SJCRH30 (cell line): ENCODE measurements around the gene CCHCR1. TPM values are rescaled to one million over a fixed set of nuclear protein-coding genes. Genes with fewer than 3 reads are reported as not detected.
"Not testable (repeated sequence)": the region's sequence is repeated elsewhere in the genome, so short reads cannot be mapped to it uniquely, and the experiment has no call there.

Source experiments
- DNase-seq, 2 experiments: peaks; one replicate each; pipeline ENCODE4 v3.0.0-alpha.2; 2015 to 2020
- H3K27ac ChIP-seq: fragments of 250-450 bp; sonication (Bioruptor Pico); 2 replicates; pipeline ENCODE4 v1.5.1; 2020; ENCODE audit warnings: mild to moderate bottlenecking, moderate library complexity
- H3K27me3 ChIP-seq: fragments of 250-450 bp; sonication (Bioruptor Pico); 2 replicates; pipeline ENCODE4 v1.5.1; 2020; ENCODE audit warnings: mild to moderate bottlenecking, moderate library complexity
- H3K36me3 ChIP-seq: fragments of 250-450 bp; sonication (Bioruptor Pico); 2 replicates; pipeline ENCODE4 v1.5.1; 2020; ENCODE audit warnings: mild to moderate bottlenecking, moderate library complexity
- H3K4me1 ChIP-seq: fragments of 250-450 bp; sonication (Bioruptor Pico); 2 replicates; pipeline ENCODE4 v1.5.1; 2020; ENCODE audit warnings: mild to moderate bottlenecking, moderate library complexity
- H3K4me3 ChIP-seq: fragments of 250-450 bp; sonication (Bioruptor Pico); 2 replicates; pipeline ENCODE4 v1.5.1; 2020; ENCODE audit warnings: mild to moderate bottlenecking, moderate library complexity
- H3K9me3 ChIP-seq: fragments of 250-450 bp; sonication (Bioruptor Pico); replicated peaks from 2 replicates; pipeline ENCODE4 v1.5.1; 2020; ENCODE audit warnings: mild to moderate bottlenecking, moderate library complexity
- total RNA-seq: library from RNA; depleted of rRNA; stranded (reverse); fragments of >200 nt; shearing (Covaris generic); gene quantifications from 2 replicates; pipeline ENCODE4 v1.2.3, GENCODE V29; 2014

Gene CCHCR1
- total RNA-seq, 1 experiment from 2014 or later: 26.6 TPM

- Histone ChIP-seq H3K4me3 (no peak overlapping the region), H3K27ac (no peak overlapping the region), H3K27me3 (no peaks in the 10 kb centered on the region), H3K9me3 (no peaks in the 10 kb centered on the region), H3K4me1 (peaks cover 19% of the 10 kb centered on the region), H3K36me3 (no peaks in the 10 kb centered on the region)
- DNase-seq: no peak
Measured at GRCh38 chr6:31171931-31172905, 14.6 kb upstream of the CCHCR1 start.

DNA sequence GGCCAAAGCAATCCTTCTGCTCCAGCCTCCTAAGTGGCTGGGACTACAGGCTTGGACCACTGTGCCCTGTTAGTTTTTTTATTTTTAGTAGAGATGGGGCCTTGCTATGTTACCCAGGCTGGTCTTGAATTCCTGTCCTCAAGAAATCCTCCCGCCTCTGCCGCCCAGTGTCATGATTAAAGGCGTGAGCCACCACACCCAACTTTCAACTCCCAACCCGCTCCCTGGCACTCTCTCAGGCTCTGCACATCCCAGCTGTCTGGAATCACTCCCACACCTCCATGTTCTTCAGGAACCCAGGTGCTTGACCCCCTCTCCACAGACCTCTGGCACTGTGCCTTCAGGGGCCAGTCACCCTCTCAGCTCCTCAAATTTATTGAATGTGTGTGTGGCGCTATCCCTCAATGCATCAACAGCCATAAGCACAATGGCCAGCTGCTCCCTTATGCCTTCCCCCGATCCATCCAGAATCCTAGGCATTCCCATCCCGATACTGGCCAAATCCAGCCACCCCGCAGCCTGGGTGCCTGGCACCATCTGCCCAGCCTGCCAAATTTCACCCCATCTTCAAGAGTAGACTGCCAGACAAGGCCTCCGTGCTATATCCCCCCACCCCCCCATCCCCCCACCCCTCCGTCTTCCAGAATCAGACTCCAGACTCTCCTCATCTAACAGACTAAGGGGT, 13.5 kb upstream of the CCHCR1 start:
- Histone ChIP-seq H3K27me3 (no peaks in the 10 kb centered on the region), H3K36me3 (no peaks in the 10 kb centered on the region), H3K9me3 (no peaks in the 10 kb centered on the region), H3K4me3 (no peak overlapping the region), H3K4me1 (peaks cover 13% of the 10 kb centered on the region), H3K27ac (no peak overlapping the region)
- DNase-seq: no peak

DNA sequence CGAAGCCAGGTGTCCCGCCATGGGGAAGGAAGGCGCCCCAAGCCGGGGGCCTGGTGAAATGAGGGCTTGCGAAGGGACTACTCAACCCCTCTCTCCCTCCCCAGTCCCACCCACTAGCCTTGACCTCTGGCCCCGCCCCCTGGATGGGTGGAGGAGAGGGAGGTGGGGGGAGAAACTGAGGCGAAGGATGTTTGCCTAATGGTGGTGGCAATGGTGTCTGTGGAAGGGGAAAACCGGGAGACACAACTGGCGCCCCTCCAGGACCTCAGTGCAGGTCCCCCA, 12.9 kb upstream of the CCHCR1 start, which contains the start of gene POU5F1:
Gene POU5F1 (minus strand): TSS at position 83 of the 282 bp plus-strand sequence. CDS start 62 bp downstream, at position 21.
- H3K27ac ChIP-seq: no peak within 1 kb of the TSS
- peaks cover 7% of the 10 kb centered on the region for H3K4me1 ChIP-seq
- H3K36me3 ChIP-seq: no peaks in the 10 kb centered on the region
- no peaks in the 10 kb centered on the region for H3K27me3 ChIP-seq
- H3K4me3 ChIP-seq: no peak within 1 kb of the TSS
- DNase-seq: no peak
- H3K9me3 ChIP-seq: no peaks in the 10 kb centered on the region

DNA sequence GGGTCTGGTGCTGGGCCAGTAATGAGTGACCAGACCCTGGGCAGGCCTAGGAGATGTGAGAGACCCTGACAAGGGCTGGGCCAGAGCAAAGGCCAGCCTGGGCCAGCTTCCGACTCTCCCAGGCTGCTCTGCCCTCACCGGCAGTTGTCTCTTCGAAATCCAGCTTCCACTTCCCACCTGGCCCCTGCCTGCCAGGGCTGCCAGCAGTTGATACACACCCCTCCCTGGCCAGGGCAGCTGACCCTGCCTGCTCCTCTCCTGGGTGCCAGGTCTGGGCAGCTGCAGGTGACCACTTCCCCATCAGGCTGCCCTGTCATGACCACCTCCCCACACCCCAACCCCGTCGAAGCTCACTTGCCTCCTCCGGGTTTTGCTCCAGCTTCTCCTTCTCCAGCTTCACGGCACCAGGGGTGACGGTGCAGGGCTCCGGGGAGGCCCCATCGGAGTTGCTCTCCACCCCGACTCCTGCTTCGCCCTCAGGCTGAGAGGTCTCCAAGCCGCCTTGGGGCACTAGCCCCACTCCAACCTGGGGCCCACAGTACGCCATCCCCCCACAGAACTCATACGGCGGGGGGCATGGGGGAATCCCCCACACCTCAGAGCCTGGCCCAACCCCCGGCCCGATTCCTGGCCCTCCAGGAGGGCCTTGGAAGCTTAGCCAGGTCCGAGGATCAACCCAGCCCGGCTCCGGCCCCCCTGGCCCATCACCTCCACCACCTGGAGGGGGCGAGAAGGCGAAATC, 12.4 kb upstream of the CCHCR1 start:
- not testable (repeated sequence) for H3K27ac ChIP-seq, H3K9me3 ChIP-seq, DNase-seq, H3K36me3 ChIP-seq, H3K4me1 ChIP-seq, H3K4me3 ChIP-seq, H3K27me3 ChIP-seq

- no peaks in the 10 kb centered on the region for H3K27me3 ChIP-seq
- no peak for DNase-seq
Measured at GRCh38 chr6:31169123-31169857, 11.7 kb upstream of the CCHCR1 start.

DNA sequence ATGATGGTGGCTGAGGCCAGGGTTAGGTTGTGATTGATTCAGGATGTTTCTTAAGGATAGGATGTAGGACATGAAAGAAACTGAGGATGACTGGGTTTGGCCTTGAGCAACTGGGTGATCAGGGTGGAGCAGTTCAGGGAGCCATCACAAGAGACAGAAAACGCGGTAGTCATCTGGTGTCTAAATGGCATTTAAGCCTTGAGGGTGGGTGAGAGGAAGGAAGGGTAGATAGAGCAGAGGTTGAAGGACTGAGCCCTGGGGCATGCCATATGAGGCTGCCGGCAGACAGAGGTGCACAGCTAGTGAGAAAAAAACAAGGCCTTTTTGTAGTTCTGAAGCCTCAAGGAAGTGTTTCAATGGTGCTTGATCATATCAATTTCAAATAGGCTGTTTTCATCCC, 11.0 kb upstream of the CCHCR1 start:
- Histone ChIP-seq H3K36me3 (peaks cover 5% of the 10 kb centered on the region), H3K4me3 (no peak overlapping the region), H3K27me3 (no peaks in the 10 kb centered on the region), H3K9me3 (no peaks in the 10 kb centered on the region), H3K4me1 (no peaks in the 10 kb centered on the region), H3K27ac (no peak overlapping the region)
- DNase-seq: no peak

More at GRCh38 chr6:31169123-31169857, 11.7 kb upstream of the CCHCR1 start:
- no peaks in the 10 kb centered on the region for H3K4me1 ChIP-seq
- no peaks in the 10 kb centered on the region for H3K9me3 ChIP-seq
- H3K36me3 ChIP-seq: peaks cover 3% of the 10 kb centered on the region; the same call in 1 of the 2 replicates
- H3K27ac ChIP-seq: no peak overlapping the region
- H3K4me3 ChIP-seq: no peak overlapping the region

GRCh38 chr6:31165986-31166385, 8.4 kb upstream of the CCHCR1 start:
- peaks cover 23% of the 10 kb centered on the region for H3K36me3 ChIP-seq
- DNase-seq: no peak
- H3K27me3 ChIP-seq: no peaks in the 10 kb centered on the region
- no peak overlapping the region for H3K27ac ChIP-seq
- no peaks in the 10 kb centered on the region for H3K4me1 ChIP-seq
- no peak overlapping the region for H3K4me3 ChIP-seq
- H3K9me3 ChIP-seq: no peaks in the 10 kb centered on the region

DNA sequence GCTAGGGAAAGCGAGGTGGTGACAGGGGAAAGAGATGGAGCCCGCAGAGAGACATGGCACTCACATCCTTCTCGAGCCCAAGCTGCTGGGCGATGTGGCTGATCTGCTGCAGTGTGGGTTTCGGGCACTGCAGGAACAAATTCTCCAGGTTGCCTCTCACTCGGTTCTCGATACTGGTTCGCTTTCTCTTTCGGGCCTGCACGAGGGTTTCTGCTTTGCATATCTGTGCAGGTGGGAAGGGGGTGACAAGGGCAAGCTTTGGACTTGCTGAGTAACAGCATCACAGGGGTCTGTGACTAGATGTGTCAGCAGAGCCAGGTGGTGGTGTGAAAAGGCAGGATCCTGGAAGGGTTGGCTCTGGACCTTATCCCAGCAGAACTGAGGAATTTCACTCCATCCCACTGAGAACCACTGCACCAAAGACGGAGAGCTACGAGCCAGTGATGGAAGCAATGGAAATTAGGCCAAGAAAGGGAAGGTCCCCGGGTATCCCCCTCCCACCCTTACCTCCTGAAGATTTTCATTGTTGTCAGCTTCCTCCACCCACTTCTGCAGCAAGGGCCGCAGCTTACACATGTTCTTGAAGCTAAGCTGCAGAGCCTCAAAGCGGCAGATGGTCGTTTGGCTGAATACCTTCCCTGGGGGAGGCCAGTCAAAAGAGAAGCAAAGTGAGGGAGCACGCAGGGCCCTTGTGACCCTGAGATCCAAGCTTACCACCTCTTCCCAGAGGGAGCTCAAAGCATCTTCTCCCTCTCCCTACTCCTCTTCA, 7.6 kb upstream of the CCHCR1 start:
- H3K4me3 ChIP-seq, H3K27ac ChIP-seq, H3K27me3 ChIP-seq, H3K9me3 ChIP-seq, DNase-seq, H3K4me1 ChIP-seq: not testable (repeated sequence)
- peaks cover 23% of the 10 kb centered on the region for H3K36me3 ChIP-seq

DNA sequence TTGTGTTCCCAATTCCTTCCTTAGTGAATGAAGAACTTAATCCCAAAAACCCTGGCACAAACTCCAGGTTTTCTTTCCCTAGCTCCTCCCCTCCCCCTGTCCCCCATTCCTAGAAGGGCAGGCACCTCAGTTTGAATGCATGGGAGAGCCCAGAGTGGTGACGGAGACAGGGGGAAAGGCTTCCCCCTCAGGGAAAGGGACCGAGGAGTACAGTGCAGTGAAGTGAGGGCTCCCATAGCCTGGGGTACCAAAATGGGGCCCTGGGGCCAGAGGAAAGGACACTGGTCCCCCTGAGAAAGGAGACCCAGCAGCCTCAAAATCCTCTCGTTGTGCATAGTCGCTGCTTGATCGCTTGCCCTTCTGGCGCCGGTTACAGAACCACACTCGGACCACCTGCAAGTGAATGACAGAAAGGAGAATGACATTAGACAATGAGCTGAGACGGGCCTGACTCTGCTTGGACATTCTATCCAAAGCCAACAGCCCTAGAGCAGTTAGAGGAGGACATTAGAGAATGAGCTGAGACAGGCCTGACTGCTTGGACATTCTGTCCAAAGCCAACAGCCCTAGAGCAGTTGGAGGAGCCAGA, 7.0 kb upstream of the CCHCR1 start:
- peaks cover 23% of the 10 kb centered on the region for H3K36me3 ChIP-seq
- H3K27me3 ChIP-seq, H3K4me3 ChIP-seq, H3K4me1 ChIP-seq, H3K27ac ChIP-seq, H3K9me3 ChIP-seq, DNase-seq: not testable (repeated sequence)

DNA sequence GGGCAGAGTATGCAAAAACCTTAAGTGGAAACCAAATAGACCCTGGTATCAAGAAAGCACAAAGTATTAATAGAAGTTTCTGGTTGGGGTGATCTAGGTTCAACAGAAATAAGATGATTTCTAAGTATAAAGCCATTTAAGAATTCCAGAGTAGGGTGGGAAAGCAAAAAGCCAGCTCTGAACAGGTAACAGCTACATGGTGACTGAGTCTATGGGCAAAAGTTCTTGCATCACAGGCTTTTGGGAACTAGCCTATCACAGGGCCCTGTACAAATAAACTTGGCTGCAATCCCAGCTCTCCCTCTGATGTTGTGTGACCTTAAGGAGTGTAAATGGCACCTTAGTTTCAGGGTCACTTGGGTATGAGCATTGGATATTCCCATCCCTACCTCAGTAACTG, 6.3 kb upstream of the CCHCR1 start:
- H3K4me1 ChIP-seq: no peaks in the 10 kb centered on the region
- H3K9me3 ChIP-seq: no peaks in the 10 kb centered on the region
- H3K27me3 ChIP-seq: no peaks in the 10 kb centered on the region
- no peak for DNase-seq
- no peak overlapping the region for H3K4me3 ChIP-seq
- no peak overlapping the region for H3K27ac ChIP-seq
- peaks cover 23% of the 10 kb centered on the region for H3K36me3 ChIP-seq

DNA sequence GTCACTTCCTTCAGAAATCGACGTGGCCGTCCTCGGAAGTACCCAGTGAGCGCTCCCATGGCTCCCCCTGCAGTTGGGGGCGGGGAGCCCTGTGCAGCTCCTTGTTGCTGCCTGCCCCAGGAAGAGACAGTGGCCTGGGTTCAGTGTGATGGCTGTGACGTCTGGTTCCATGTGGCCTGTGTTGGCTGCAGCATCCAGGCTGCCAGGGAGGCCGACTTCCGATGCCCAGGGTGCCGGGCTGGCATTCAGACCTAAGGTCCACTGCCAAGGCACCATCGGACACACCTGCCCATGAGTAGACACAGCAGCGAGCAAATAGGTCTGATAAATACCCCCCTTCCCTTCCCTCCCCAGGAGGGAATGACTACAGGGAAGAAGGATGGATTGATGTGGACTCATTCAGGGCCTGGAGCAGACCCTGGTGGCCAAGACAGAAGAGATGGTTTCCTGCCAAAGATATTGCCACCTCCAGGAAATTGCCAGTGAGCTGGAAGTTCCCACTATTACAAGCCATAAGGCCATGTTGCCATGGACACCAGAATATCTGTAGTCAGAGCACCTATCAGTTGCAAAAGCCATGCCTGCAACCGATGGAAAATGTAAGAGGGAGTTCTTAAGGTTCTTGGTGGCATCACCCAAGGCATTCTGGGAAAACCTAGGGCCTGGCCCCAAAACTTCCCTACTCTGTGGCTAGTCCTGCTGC, 5.0 kb upstream of the CCHCR1 start:
- Histone ChIP-seq H3K27me3 (no peaks in the 10 kb centered on the region), H3K36me3 (peaks cover 23% of the 10 kb centered on the region), H3K9me3 (no peaks in the 10 kb centered on the region), H3K27ac (no peak overlapping the region), H3K4me1 (no peaks in the 10 kb centered on the region), H3K4me3 (no peak overlapping the region)
- no peak for DNase-seq

DNA sequence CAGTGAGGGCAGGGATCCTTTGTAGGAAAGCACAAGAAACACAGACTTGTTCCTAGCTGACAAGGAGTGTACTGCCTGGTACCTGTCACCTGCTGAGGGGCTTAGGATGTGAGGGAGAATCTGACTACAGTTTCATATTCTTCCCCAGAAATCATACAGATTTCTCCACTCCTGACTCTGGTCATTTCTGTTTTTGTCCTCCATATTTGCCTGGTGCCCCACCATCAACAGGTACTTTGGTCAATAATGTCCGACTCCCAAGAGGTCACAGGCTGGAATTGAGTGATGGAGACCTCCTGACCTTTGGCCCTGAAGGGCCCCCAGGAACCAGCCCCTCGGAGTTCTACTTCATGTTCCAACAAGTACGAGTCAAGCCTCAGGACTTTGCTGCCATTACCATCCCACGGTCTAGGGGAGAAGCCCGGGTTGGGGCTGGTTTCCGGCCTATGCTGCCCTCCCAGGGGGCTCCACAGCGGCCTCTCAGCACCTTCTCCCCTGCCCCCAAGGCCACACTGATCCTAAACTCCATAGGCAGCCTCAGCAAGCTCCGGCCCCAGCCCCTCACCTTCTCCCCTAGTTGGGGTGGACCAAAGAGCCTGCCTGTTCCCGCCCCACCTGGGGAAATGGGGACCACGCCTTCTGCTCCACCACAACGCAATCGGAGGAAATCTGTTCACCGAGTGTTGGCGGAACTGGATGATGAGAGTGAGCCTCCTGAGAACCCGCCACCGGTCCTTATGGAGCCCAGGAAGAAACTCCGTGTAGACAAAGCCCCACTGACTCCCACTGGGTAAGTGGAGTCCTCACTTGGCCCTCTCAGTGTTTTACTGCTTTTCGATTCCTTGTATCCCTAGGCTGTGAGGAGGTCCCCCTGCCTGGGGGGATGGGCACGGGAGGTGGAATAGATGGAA, 3.9 kb upstream of the CCHCR1 start:
- peaks cover 23% of the 10 kb centered on the region for H3K36me3 ChIP-seq
- H3K27ac ChIP-seq: no peak overlapping the region
- DNase-seq: no peak
- no peaks in the 10 kb centered on the region for H3K9me3 ChIP-seq
- no peaks in the 10 kb centered on the region for H3K27me3 ChIP-seq
- no peak overlapping the region for H3K4me3 ChIP-seq
- peaks cover 2% of the 10 kb centered on the region; the same call in 1 of the 2 replicates for H3K4me1 ChIP-seq
